Testis (tissue), 3 donors: ENCODE data around the gene MCM5. TPM values are rescaled to one million over a fixed set of nuclear protein-coding genes. Genes with fewer than 3 reads are reported as not detected.

ENCODE experiments used
- DNase-seq: peaks from one replicate; pipeline ENCODE4 v3.0.0-alpha.2; 2019
- H3K27ac ChIP-seq, 2 donors: fragments of 200-600 bp; sonication (generic); one replicate each; pipeline ENCODE4 v1.5.1; 2019
- H3K27me3 ChIP-seq: fragments of 200-600 bp; sonication (generic); one replicate; pipeline ENCODE4 v1.5.1; 2019
- H3K36me3 ChIP-seq: fragments of 200-600 bp; sonication (generic); one replicate; pipeline ENCODE4 v1.5.1; 2017; ENCODE audit warnings: low read depth; ENCODE audit errors: missing control alignments
- H3K4me1 ChIP-seq: fragments of 200-600 bp; sonication (generic); one replicate; pipeline ENCODE4 v1.5.1; 2019
- H3K4me3 ChIP-seq, 2 donors: fragments of 200-600 bp; sonication (generic); one replicate each; pipeline ENCODE4 v1.5.1; 2017 to 2019
- H3K9me3 ChIP-seq: fragments of 200-600 bp; sonication (generic); one replicate; pipeline ENCODE4 v1.5.1; 2017
- CTCF ChIP-seq, 3 experiments: fragments of 450-650 bp in 2 of 3; fragments of 200-600 bp in 1 of 3; sonication (generic) in 1 of 3; IDR thresholded peaks; one replicate each; pipeline ENCODE4 v1.5.1; 2016 to 2019; ENCODE audit warnings: antibody characterized with exemption in 3 of 3, mild to moderate bottlenecking in 2 of 3, moderate library complexity in 1 of 3
- POLR2A ChIP-seq: fragments of 450-650 bp; IDR thresholded peaks from one replicate; pipeline ENCODE4 v1.6.1; 2017; ENCODE audit warnings: antibody characterized with exemption, mild to moderate bottlenecking, moderate library complexity
- WGBS, 2 donors: methylation state at CpG; one replicate each; pipeline ENCODE4 v1.1.5; 2018; 5-methylcytosine and 5-hydroxymethylcytosine counted together
- intact Hi-C: fragments of 100-400 bp; cut with DNase I; formaldehyde crosslinking; loops from one replicate; pipeline ENCODE4 v1.15.1; 2023; ENCODE audit warnings: low total_unique reads
- polyA plus RNA-seq: library from polyadenylated mRNA; stranded (reverse); fragments of 350-450 nt; fragmentation: Illumina TruSeq; extraction: RNeasy Lipid Tissue Mini Kit (QIAGEN cat#74804); gene quantifications from one replicate; pipeline ENCODE4 v1.2.3, GENCODE V29; 2014; ENCODE audit warnings: low read depth, low replicate concordance; ENCODE audit not compliant: insufficient read depth
- total RNA-seq, 2 donors: library from RNA; depleted of rRNA; stranded (reverse); fragments of >200 nt; gene quantifications; one replicate each; pipeline ENCODE4 v1.2.3, GENCODE V29; 2016

MCM5 gene
- total and polyA plus RNA-seq, 3 donors from 2014 or later = 34.3 to 49.6 (median 42.1) TPM

DNA sequence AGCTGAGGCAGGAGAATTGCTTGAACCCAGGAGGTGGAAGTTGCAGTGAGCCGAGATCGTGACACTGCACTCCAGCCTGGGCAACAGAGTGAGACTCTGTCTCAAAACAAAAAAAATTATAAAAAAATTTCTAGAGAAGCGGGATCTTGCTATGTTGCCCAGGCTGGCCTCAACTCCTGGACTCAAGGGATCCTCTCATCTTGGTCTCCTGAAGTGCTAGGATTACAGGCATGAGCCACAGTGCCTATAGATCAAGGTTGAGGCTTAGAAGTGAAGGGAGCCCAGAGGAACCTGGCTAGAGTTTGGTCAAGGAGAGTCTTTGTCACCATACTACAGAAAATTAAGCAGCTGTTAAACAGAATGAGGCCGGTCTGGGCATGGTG, 1.4 kb upstream of the MCM5 start:
- DNase-seq = no peak
- peaks cover 45% of the 10 kb centered on the region for H3K4me1 ChIP-seq
- peak overlapping the region; percentile 27 to 40 for H3K27ac ChIP-seq
- H3K4me3 ChIP-seq = no peak overlapping the region
- no peaks in the 10 kb centered on the region for H3K9me3 ChIP-seq
- WGBS, 2 donors = 79 to 83% methylated on average over 4 of the region's 4 CpGs
- no peaks in the 10 kb centered on the region for H3K27me3 ChIP-seq
- intact Hi-C loops = no loop called here
- TF ChIP-seq CTCF (IDR thresholded peaks at IDR 0.05) = no peak
- no peak for TF ChIP-seq POLR2A
- H3K36me3 ChIP-seq = no peaks in the 10 kb centered on the region

DNA sequence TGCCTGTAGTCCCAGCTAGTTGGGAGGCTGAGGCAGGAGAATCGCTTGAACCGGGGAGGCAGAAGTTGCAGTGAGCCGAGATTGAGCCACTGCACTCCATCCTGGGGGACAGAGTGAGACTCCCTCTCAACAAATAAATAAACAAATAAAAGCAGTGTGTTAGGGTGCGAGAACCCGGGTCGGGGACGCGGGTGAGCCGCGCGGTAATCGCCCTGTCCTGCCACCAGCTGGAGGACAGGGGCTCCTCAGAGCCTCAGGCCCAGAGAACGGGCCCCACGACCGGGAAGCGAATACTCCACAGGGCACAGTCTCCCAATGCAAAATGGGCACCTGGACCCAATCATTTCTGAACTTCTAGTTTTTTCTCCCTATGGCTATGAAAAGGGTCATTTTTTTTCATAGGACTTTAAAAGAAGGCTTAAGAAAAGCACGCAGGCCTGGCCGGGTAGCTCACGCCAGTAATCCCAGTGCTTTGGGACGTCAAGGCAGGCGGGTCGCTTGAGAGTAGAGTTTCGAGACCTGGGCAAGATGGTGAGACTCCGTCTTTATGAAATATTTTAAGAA, 744 bp upstream of the MCM5 start:
- no peak for TF ChIP-seq POLR2A
- no peak for TF ChIP-seq CTCF (IDR thresholded peaks at IDR 0.05)
- no peak for DNase-seq
- H3K27me3 ChIP-seq = no peaks in the 10 kb centered on the region
- H3K4me1 ChIP-seq = peaks cover 38% of the 10 kb centered on the region
- H3K27ac ChIP-seq = peak overlapping the region; percentile 59 to 83
- no peaks in the 10 kb centered on the region for H3K36me3 ChIP-seq
- intact Hi-C loops = no loop called here
- 65 to 74% methylated on average over 24 of the region's 24 CpGs for WGBS, 2 donors
- no peaks in the 10 kb centered on the region for H3K9me3 ChIP-seq
- peak overlapping the region; percentile 67 to 74 for H3K4me3 ChIP-seq

DNA sequence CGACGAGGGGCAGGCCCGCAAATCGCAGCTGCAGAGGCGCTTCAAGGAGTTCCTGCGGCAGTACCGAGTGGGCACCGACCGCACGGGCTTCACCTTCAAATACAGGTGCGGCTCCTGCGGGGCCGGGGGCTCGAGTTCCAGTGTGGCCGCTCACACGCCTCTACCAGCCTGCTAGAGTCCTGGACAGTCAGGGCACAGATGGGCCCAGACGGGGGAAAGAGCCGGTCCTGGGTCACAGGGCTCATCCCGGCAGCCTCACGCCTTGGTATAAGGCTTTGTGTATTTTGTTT, 506 bp downstream of the MCM5 start:
- intact Hi-C loops = no loop called here

GRCh38 chr22:35401863-35402262, 1.9 kb downstream of the MCM5 start:
- H3K9me3 ChIP-seq = no peaks in the 10 kb centered on the region
- no peak for DNase-seq
- 87 to 95% methylated on average over 4 to 6 of the region's 6 CpGs for WGBS, 2 donors
- no peak overlapping the region for H3K27ac ChIP-seq
- H3K4me3 ChIP-seq = no peak overlapping the region
- no peak for TF ChIP-seq POLR2A
- TF ChIP-seq CTCF (IDR thresholded peaks at IDR 0.05) = no peak
- intact Hi-C loops = no loop called here
- peaks cover 26% of the 10 kb centered on the region for H3K4me1 ChIP-seq
- no peaks in the 10 kb centered on the region for H3K36me3 ChIP-seq
- H3K27me3 ChIP-seq = no peaks in the 10 kb centered on the region

More for the DNA sequence above, 506 bp downstream of the MCM5 start:
- peaks cover 32% of the 10 kb centered on the region for H3K4me1 ChIP-seq
- no peak for TF ChIP-seq POLR2A
- TF ChIP-seq CTCF (IDR thresholded peaks at IDR 0.05) = no peak
- no peak for DNase-seq
- H3K9me3 ChIP-seq = no peaks in the 10 kb centered on the region
- peak overlapping the region; percentile 67 to 74 for H3K4me3 ChIP-seq
- WGBS, 2 donors = 0 to 1% methylated on average over 20 of the region's 20 CpGs
- H3K27ac ChIP-seq = peak overlapping the region in 1 of 2 donors; percentile 69
- no peaks in the 10 kb centered on the region for H3K36me3 ChIP-seq
- H3K27me3 ChIP-seq = no peaks in the 10 kb centered on the region

DNA sequence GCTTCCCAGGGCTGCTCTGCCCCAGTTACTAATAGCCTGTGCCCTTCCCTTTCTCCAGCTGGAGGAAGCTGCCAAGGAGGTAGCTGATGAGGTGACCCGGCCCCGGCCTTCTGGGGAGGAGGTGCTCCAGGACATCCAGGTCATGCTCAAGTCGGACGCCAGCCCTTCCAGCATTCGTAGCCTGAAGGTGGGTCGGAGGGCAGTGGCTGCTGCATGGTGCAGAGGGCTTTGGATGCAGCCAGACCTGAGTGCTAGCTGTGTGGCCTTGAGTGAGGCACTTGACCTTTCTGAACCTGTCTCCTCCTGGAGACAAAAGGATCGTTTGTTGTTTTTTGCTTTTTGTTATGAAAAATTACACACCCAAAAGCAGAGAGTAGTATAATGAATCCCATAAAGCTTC, 3.4 kb downstream of the MCM5 start:
- 60 to 61% methylated on average over 7 of the region's 7 CpGs for WGBS, 2 donors
- no peak for TF ChIP-seq POLR2A
- TF ChIP-seq CTCF (IDR thresholded peaks at IDR 0.05) = no peak
- intact Hi-C loops = no loop called here
- no peaks in the 10 kb centered on the region for H3K27me3 ChIP-seq
- H3K27ac ChIP-seq = no peak overlapping the region
- no peak overlapping the region for H3K4me3 ChIP-seq
- H3K36me3 ChIP-seq = no peaks in the 10 kb centered on the region
- no peaks in the 10 kb centered on the region for H3K9me3 ChIP-seq
- H3K4me1 ChIP-seq = peaks cover 17% of the 10 kb centered on the region
- no peak for DNase-seq
